Measurements from ENCODE around the gene CEP112. TPM values are rescaled to one million over a fixed set of nuclear protein-coding genes. Genes with fewer than 3 reads are reported as not detected.
A peak's percentile ranks its signal among the peaks of the same experiment; 100 is the strongest.

The CEP112 gene
- total and polyA plus RNA-seq, 2 of the 13 experiments (the other 11 are each of a cell fraction or from before 2014, with no cell fraction given) = 1.2 to 3.4 TPM

DNA sequence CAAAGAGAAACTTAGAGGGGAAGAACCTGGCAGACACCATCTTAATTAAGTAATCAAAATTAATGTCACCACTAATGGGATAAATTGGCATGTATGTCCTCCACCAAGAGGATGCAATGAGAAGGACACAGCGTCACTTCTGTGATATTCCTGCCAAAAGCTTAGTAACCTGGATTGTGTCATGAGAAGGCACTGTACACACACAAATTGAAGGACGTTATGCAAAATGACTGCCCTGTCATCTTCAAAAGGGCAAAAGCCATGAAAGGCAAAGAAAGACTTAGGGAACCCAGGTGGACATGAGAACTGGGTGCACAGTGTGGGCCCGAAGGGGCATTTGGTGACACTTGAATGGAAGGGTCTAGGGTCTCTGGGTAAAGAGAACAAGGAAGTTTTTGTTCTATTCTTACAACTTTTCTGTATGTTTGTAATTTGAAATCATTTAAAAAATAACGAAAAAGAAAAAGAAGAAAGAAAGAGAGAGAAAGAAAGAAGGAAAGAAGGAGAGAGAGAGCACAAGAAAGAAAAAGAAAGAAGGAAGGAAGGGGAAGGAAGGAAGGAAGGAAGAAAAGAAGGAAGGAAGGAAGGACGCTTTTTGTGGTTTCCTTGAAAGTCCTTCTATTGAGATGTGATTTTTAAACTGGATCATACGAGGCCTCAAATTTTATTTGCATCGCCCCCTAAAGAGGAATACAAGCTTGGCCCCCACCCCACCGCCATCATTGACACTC lies 41.3 kb upstream of the CEP112 start (continued):
- TF ChIP-seq, protein P1, sequence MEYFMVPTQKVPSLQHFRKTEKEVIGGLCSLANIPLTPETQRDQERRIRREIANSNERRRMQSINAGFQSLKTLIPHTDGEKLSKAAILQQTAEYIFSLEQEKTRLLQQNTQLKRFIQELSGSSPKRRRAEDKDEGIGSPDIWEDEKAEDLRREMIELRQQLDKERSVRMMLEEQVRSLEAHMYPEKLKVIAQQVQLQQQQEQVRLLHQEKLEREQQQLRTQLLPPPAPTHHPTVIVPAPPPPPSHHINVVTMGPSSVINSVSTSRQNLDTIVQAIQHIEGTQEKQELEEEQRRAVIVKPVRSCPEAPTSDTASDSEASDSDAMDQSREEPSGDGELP (IDR thresholded peaks at IDR 0.05; ENCODE audit: borderline replicate concordance, low read depth) = no peak
- peak; percentile 55; the same call in 1 of the 2 replicates for TF ChIP-seq HNF4G (IDR thresholded peaks at IDR 0.05; ENCODE audit: borderline replicate concordance, low read depth, low read length)
- TF ChIP-seq HNF4G (CRISPR knock-in tag; IDR thresholded peaks at IDR 0.05; ENCODE audit: borderline replicate concordance, low read depth) = no peak
- peak; percentile 60 for TF ChIP-seq SRF (IDR thresholded peaks at IDR 0.05; ENCODE audit: low read depth, low read length)
- peak; percentile 55; the same call in 1 of the 2 replicates for TF ChIP-seq ZBTB21 (CRISPR knock-in tag; IDR thresholded peaks at IDR 0.05)
- no peak for TF ChIP-seq ZFY (CRISPR knock-in tag; IDR thresholded peaks at IDR 0.05)
- peak; percentile 67; the same call in 1 of the 2 replicates for TF ChIP-seq FOXO1 (CRISPR knock-in tag; IDR thresholded peaks at IDR 0.05)
- peak; percentile 80 for TF ChIP-seq HDAC2 (CRISPR knock-in tag; IDR thresholded peaks at IDR 0.05)
- TF ChIP-seq, protein P2, sequence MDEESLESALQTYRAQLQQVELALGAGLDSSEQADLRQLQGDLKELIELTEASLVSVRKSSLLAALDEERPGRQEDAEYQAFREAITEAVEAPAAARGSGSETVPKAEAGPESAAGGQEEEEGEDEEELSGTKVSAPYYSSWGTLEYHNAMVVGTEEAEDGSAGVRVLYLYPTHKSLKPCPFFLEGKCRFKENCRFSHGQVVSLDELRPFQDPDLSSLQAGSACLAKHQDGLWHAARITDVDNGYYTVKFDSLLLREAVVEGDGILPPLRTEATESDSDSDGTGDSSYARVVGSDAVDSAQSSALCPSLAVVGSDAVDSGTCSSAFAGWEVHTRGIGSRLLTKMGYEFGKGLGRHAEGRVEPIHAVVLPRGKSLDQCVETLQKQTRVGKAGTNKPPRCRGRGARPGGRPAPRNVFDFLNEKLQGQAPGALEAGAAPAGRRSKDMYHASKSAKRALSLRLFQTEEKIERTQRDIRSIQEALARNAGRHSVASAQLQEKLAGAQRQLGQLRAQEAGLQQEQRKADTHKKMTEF (CRISPR knock-in tag; IDR thresholded peaks at IDR 0.05) = peak; percentile 60
- no peak for TF ChIP-seq ZNF556 (CRISPR knock-in tag; IDR thresholded peaks at IDR 0.05; ENCODE audit: borderline replicate concordance)
- no peak for TF ChIP-seq FOXA1 (IDR thresholded peaks at IDR 0.05)
- peak; percentile 86 for TF ChIP-seq FOXA1 (CRISPR knock-in tag; IDR thresholded peaks at IDR 0.05)
- TF ChIP-seq, protein P3, sequence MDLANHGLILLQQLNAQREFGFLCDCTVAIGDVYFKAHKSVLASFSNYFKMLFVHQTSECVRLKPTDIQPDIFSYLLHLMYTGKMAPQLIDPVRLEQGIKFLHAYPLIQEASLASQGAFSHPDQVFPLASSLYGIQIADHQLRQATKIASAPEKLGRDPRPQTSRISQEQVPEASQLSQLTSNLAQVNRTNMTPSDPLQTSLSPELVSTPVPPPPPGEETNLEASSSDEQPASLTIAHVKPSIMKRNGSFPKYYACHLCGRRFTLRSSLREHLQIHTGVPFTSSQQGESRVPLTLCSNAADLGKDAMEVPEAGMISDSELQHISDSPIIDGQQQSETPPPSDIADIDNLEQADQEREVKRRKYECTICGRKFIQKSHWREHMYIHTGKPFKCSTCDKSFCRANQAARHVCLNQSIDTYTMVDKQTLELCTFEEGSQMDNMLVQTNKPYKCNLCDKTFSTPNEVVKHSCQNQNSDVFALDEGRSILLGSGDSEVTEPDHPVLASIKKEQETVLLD (CRISPR knock-in tag; IDR thresholded peaks at IDR 0.05; ENCODE audit: low read depth) = no peak
- TF ChIP-seq, protein P4, sequence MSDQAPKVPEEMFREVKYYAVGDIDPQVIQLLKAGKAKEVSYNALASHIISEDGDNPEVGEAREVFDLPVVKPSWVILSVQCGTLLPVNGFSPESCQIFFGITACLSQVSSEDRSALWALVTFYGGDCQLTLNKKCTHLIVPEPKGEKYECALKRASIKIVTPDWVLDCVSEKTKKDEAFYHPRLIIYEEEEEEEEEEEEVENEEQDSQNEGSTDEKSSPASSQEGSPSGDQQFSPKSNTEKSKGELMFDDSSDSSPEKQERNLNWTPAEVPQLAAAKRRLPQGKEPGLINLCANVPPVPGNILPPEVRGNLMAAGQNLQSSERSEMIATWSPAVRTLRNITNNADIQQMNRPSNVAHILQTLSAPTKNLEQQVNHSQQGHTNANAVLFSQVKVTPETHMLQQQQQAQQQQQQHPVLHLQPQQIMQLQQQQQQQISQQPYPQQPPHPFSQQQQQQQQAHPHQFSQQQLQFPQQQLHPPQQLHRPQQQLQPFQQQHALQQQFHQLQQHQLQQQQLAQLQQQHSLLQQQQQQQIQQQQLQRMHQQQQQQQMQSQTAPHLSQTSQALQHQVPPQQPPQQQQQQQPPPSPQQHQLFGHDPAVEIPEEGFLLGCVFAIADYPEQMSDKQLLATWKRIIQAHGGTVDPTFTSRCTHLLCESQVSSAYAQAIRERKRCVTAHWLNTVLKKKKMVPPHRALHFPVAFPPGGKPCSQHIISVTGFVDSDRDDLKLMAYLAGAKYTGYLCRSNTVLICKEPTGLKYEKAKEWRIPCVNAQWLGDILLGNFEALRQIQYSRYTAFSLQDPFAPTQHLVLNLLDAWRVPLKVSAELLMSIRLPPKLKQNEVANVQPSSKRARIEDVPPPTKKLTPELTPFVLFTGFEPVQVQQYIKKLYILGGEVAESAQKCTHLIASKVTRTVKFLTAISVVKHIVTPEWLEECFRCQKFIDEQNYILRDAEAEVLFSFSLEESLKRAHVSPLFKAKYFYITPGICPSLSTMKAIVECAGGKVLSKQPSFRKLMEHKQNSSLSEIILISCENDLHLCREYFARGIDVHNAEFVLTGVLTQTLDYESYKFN (CRISPR knock-in tag; conservative IDR thresholded peaks at IDR 0.05) = peak; percentile 72
- TF ChIP-seq LCORL (IDR thresholded peaks at IDR 0.05) = 0 out of 2 replicates have a peak, but pooled peaks have one; percentile 15
- TF ChIP-seq LCORL (CRISPR knock-in tag; IDR thresholded peaks at IDR 0.05) = peak; percentile 61; the same call in 1 of the 2 replicates
- peak; percentile 65 for TF ChIP-seq RXRB (CRISPR knock-in tag; IDR thresholded peaks at IDR 0.05; ENCODE audit: borderline replicate concordance)
- TF ChIP-seq ZNF383 (CRISPR knock-in tag; IDR thresholded peaks at IDR 0.05; ENCODE audit: borderline replicate concordance) = no peak
- peak; percentile 44 for TF ChIP-seq POGZ (CRISPR knock-in tag; IDR thresholded peaks at IDR 0.05)
- 0 out of 2 replicates have a peak, but pooled peaks have one; percentile 3 for TF ChIP-seq ZBTB7B (CRISPR knock-in tag; IDR thresholded peaks at IDR 0.05)

Data from HepG2 (cell line).